Sciatic nerve (tissue), 2 donors: ENCODE measurements around the gene DPP7. TPM values are rescaled to one million over a fixed set of nuclear protein-coding genes. Genes with fewer than 3 reads are reported as not detected.

Source experiments
- ATAC-seq: fragments of 200-7000 bp; cut with Tn5 transposase; one replicate; pipeline ENCODE4 v1.9.1; 2020; ENCODE audit warnings: mild to moderate bottlenecking, moderate library complexity
- DNase-seq: peaks from one replicate; pipeline ENCODE4 v3.0.0-alpha.2; 2020; ENCODE audit warnings: low spot score
- intact Hi-C: fragments of 100-400 bp; cut with DNase I; formaldehyde crosslinking; loops from one replicate; pipeline ENCODE4 v1.14.2; 2022
- total RNA-seq: library from RNA; stranded (reverse); fragmentation: NEBNext Ultra II Directional; extraction: Animal tissue kit (Norgen Biotek cat#: 25700); gene quantifications from one replicate; pipeline ENCODE4 v1.2.1, GENCODE V29; 2021
- donor health status: DM: no; HTN: no; CAD: no.
- donor health status: DM: no; HTN: no; CAD: no.

Gene DPP7
- total RNA-seq, 1 donor from 2014 or later = 127 TPM

DNA sequence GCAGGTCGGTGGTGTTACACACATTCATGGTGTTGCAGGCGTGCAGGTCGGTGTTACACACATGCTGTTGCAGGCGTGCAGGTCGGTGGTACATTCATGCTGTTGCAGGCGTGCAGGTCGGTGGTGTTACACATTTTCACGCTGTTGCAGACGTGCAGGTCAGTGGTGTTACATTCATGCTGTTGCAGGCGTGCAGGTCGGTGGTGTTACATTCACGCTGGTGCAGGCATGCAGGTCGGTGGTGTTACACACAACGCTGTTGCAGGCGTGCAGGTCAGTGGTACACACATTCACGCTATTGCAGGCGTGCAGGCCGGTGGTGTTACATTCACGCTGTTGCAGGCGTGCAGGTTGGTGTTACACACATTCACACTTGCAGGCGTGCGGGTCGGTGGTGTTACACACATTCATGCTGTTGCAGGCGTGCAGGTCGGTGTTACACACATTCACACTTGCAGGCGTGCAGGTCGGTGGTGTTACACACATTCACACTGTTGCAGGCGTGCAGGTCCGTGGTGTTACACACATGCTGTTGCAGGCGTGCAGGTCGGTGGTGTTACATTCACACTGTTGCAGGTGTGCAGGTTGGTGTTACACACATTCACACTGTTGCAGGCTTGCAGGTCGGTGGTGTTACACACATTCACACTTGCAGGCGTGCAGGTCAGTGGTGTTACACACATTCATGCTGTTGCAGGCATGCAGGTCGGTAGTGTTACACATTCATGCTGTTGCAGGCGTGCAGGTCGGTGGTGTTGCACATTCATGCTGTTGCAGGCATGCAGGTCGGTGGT, 11.1 kb downstream of the DPP7 start:
- DNase-seq (no peak), ATAC-seq (no peak)
- intact Hi-C loops = no loop called here

DNA sequence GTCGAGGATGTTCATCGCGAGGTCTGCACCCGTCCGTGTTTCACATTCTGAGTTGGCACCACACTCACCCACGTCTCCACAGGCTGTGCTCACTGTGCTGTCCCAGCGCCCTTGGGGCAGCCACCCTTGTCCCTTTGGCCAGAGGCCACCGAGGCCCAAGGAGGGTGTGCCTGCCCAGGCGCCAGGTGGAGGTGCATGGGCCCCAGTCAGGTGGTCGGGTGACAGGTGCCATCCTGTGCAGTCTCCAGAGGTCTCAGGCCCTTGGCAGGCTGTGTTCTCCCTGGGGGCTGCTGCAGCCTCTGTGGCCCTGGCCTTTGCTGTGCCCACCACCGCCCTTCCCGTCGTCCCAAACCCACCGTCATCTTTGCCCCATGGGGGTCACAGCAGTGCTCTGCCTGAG, 15.3 kb downstream of the DPP7 start:
- no peak for ATAC-seq
- intact Hi-C loops = no loop called here
- no peak for DNase-seq

DNA sequence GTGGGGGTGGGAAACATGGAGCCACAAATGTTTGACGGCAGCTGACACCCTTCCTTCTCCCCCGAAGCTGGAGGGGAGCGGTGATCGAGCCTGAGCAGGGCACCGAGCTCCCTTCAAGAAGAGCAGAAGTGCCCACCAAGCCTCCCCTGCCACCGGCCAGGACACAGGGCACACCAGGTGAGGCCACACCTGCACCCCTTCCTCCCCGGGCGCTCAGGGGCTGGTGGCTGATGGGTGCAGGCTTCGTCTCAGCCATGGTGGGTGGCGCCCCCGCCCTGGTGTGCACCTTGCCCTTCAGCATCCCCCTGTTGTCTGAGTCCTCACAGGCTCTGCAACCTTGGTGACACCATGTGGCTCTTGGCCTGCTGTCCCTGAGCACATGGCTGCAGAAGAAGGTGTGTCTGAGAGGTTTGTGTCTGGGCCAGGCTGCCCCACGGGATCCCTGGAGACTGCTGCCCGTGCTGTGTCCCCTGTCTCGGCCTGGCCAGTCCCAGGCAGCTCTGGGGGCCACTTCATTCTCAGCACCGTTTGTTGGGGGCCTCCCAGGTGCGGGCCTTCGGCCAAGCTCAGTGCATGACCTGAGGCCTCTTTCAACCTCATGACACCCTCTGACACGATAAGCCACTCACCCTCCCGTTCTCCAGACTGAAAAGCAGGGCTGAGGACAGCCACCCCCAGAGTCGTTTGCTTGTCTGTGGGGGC, 16.6 kb downstream of the DPP7 start:
- DNase-seq = no peak
- ATAC-seq = no peak
- intact Hi-C loops = no loop called here

DNA sequence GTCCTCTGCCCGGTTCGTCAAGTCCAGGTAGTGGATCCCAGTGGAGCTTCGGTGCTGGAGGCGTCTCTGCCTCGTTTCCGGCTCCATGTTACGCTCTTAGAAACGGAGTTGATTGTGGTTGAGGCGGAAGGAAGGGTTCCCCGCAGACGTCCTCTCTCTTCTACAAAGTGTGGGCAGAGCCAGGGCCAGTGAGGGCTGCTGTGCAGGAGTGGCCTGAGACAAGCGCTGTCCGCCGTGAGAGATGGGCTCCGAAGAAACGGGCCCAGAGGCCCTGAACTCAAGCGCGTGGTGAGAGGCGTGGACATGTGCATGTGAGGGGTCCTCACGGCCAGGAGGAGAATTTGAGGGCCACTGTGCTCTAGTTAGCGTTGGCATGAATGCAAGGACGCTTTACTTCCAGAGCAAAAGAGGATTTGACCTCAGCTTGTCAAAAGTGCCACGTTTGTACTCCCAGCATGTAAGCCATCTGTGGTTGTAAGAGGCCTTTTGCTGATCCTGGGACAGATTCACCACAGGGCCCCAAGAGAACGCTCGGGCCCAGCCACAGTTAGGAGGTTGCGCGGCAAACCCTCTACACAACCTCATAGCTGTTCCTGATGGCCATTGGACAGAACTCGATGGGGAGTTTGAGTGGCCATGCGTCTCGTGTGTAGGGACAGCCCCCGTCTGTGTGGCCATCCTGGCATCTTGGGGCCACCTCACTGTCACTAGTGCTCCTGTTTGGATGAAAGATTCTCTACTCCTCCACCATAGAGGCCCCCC, 17.6 kb downstream of the DPP7 start:
- no peak for ATAC-seq
- intact Hi-C loops = no loop called here
- no peak for DNase-seq

DNA sequence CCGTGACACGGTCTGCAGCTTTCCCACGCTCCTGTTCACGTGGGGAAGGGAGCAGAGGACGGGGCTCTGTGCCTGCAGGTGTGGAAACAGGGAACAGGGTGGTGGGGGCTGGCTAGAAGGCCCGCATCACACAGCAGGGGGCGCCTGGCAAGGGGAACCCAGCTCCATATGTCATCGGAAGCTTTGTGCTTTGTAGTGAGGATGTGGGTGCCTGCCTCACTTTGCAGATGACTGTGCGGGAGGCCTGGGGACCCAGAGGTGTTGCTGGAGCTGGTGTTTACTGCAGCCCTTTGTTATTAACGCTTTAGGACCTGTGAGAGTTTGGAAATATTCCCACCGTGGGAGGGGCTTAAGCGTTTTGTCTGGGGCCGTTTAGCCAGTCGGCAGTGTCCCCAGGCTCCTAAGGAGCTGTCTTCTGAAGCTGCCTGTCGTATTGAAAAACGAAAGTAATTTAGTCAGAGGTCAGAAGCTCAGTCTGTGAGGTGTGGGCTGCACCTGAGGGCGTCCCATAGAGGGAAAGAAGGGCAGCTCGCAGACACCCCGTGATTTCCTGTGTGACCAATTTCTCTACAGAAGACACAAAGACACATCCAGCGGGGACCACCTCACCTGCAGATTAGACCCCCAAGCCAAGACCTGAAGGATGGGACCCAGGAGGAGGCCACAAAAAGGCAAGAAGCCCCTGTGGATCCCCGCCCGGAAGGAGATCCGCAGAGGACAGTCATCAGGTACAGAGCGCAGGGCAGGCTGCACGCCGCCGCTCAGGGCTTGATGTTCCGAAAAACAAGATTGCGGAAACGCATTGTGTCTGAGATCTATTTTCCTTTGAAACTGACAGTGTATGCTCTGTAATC, 18.6 kb downstream of the DPP7 start:
- intact Hi-C loops = no loop called here
- no peak for ATAC-seq

DNA sequence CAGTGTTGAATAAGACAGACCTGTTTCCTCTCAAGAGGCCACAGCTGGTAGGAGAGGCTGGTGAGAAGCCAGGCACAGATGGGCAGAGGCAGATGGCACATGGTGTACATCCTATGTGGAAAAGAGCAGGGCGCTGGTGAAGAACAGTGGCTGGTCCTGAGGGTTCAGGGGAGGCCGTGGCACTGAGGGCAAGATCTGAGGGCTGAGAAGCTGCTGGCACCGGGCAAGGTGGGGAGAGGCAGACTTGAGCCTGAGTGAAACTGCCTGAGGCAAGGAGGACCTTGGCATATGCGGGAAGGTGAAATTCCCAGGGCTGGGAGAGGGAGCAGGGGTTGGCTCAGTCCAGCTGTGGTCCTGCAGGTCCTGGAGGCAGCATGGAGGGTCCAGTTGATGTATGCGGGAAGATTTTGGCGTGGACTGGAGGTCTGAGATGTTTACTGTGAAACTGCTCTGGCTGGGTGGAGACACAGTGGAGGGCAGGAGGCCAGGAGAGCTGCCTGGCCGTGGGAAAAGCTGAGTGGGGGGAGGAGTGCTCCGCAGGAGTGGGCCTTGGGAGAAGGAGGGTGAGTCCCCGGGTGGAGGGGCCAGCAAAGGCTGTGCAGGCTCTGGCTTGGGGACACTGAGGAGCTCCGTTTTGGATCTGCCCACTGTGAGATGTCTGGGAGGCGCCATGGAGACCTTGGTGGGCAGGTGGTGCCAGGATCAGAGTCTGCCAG, 25.1 kb downstream of the DPP7 start:
- ATAC-seq (no peak), DNase-seq (no peak)
- intact Hi-C loops = no loop called here

More for the DNA sequence above, 18.6 kb downstream of the DPP7 start:
- DNase-seq = no peak

DNA sequence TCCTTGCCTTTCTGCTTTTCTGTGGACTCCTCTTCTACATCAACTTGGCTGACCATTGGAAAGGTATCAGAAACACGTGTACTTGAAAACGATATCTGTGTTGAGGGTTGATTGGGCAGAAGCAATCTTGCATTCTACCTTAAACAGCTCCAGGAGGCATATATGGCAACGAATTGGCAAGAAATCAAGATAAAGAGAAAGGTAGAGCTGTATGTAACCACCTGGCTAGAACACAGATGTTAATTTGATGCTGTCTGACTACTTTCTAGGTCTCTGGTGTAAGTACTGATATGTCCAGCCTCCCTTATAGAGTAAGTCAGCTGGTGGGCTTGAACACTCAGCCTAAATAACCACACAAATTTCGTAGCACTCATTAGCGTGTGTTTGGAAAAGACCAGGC, 26.4 kb downstream of the DPP7 start:
- no peak for ATAC-seq
- no peak for DNase-seq
- intact Hi-C loops = no loop called here

DNA sequence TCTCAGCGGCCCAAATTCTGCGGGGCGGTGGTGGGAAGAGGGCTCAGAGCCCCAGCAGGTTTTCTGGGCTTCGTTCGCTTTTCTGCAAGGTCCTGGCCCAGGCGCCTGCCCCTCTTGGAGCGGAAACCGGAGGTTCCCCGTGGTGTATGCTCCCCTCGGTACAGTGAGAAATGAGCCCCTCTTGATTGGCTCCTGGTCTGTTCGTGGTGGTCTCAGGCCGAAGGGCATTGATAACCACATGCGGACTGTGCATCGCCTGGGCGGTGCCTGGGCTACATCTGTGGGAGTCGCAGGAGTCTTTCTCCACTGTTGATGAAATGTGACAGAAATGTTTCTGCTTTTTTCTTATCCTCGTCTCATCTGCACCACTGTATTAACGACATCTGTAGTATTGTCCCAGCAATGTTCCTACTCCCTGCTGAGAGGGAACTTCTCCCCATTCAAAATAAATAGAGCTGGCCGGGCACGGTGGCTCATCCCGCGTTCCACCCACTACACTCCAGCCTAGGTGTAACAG, 27.1 kb downstream of the DPP7 start:
- no peak for ATAC-seq
- intact Hi-C loops = no loop called here
- DNase-seq = no peak

DNA sequence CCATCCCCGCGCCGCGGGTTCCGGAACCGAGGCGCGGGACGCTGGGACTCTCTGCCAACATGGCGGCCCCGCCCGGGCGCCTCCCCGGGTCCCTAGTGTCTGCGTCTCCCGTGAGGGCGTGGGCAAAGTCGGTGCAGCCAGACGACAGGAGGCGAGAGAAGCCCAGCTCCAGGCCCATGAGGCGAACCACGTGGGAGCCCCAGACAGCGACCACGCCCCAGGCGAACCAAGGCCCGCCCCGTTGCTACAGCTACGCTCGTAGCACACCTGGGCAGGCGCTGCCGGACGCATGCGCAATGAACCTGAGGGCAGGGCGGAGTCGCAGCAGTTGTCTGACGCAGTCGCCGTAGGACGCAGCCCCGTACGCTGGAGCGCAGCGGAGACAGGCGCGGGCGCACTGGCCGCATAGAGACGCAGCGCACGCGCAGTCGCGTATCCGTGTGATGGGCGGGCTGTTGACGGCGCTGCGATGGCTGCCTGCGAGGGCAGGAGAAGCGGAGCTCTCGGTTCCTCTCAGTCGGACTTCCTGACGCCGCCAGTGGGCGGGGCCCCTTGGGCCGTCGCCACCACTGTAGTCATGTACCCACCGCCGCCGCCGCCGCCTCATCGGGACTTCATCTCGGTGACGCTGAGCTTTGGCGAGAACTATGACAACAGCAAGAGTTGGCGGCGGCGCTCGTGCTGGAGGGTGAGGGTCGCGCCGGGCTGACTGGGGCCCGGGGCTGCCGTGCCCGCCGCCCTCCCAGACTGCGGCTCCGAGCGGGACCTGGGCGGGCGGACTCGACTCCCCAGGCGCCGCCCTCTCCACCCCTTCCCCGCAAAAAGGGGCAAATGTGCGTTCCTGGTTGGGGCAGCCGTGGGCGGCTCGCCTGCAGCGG, 27.8 kb downstream of the DPP7 start, which contains the start of gene MAN1B1:
TSS of gene MAN1B1 (plus strand) at position 455 of the 878 bp plus-strand sequence. CDS start at position 470, 15 bp downstream.
- intact Hi-C loops = no loop called here
- peak; percentile 95 for ATAC-seq
- DNase-seq = peak; percentile 99

DNA sequence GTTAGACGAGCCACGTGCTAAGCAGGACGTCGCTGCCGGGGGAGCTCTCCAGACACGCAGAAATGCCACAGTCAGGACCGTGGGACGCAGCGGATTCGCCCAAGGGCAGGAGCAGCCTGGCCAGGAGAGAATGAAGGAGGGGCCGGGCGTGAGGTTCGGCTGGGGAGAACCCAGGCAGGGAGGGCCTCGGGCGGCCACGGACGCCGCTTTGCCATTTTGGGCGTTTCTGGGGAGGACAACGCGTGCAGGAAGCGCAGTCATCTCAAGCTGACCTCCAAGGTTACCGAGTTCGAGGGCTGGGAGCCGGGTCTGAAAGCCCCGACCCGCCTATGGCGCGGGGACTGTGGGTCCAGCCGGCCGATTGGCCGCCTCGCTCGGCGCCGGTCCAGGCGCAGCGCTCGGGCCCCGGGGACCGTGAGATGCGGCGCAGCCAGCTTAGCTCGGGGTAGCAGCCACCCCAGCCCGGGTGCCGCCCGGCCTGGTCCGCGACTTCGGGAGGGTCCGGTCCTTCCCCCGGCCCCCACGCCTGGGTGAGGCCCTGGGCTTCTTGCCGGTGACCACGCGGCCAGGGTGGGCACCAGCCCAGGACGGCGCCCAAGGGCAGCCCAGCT, 28.5 kb downstream of the DPP7 start:
- intact Hi-C loops = no loop called here
- ATAC-seq (no peak), DNase-seq (no peak)

DNA sequence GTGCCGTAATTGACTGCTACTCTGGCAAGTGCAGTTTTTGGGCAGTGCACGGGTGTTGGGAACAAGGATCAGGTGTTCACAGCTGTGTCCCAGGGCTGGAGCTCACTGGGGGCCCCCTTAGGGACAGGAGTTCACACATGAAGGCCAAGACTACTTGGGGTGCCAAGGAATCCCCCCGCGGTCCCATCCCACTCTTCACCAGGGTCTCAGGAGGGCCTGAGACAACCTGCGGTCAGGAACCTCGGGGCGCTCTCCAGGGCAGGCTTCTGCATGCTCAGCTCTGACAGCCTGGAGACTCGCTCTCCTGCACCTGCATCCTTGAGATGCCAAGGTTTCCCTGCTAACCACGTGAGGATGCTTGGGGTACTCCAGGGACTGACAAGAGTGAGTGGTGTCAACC, 30.0 kb downstream of the DPP7 start:
- ATAC-seq (no peak), DNase-seq (no peak)
- intact Hi-C loops = no loop called here

DNA sequence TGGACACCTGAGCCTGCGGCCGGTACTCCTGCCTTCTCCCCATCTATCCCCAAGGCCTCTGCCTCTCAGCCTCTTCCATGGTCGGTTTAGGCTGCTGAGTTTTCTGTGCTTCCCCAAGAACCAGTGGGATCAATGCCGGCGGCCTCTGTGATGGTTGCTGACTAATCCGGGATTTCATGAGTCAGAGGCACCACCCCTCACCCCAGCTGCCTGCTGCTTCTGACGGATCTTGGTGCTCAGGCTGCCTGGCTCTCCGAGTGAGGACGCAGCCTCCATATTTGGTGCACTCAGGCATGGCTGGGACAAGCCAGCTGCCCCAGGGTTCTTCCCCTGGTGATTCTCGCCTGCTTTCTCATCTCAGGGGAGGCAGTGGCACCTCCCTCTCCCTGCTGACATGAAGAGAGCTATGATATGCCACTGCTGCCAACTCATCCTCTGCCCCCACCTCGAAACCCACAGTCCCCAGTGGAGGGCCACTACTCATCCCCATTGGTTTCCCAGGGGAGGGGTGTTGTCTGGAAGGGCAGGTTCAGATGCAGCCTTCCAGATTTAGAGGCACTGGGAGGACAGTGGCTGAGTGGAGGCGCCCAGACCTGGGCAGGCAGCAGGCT, 31.0 kb downstream of the DPP7 start:
- ATAC-seq (no peak), DNase-seq (peak; percentile 71)
- intact Hi-C loops = no loop called here

DNA sequence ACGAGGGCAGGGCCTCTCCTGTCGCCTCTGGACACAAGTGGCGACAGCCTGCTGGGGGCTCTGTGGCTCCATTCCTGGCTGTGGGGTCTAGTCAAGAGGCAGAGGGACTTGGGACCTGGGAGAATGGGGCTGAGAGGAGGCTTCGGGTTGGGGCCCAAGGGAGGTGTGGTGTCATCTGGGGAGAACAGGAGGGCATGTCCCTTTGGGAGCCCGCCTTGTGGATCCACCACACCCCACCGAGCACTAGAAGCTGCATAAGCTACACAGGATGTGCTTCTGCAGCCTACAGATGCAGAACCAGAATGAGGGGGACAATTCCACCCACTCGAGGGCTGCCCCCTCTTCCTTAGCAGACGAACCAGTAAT, 31.6 kb downstream of the DPP7 start:
- DNase-seq (no peak), ATAC-seq (no peak)
- intact Hi-C loops = no loop called here

DNA sequence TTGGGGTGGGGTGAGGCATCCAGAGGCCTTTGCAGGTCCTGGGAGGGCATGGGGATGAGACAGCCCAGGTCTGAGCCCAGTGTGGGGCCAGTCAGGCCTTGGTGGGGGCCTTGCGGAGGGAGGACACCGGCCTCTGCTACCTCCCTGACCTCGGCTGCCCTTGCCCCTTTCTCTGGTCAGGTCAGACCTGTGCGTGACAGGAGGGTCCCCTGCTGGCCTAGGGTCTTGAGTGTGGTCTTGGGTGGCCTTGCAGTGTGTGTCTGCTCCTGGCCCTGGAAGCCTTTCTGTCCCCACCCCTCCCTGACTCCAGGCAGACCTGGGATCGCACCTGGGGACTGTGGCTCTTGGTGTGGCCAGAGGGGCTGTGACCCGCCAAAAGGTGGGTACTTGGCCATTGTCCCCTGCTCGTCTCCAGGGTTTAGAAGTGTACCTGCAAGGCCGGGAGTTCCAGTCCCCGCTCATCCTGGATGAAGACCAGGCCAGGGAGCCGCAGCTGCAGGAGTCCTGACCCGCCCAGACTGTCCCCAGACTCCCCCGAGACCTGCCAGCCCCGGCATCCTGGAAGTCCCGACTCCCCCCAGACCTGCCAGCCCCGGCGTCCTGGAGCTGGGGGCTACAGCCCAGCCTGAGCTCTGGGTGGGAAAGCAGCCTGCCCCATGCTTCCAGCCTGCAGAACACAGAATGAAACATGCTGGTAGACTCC, 32.2 kb downstream of the DPP7 start:
- DNase-seq = no peak
- ATAC-seq = no peak
- intact Hi-C loops = no loop called here

DNA sequence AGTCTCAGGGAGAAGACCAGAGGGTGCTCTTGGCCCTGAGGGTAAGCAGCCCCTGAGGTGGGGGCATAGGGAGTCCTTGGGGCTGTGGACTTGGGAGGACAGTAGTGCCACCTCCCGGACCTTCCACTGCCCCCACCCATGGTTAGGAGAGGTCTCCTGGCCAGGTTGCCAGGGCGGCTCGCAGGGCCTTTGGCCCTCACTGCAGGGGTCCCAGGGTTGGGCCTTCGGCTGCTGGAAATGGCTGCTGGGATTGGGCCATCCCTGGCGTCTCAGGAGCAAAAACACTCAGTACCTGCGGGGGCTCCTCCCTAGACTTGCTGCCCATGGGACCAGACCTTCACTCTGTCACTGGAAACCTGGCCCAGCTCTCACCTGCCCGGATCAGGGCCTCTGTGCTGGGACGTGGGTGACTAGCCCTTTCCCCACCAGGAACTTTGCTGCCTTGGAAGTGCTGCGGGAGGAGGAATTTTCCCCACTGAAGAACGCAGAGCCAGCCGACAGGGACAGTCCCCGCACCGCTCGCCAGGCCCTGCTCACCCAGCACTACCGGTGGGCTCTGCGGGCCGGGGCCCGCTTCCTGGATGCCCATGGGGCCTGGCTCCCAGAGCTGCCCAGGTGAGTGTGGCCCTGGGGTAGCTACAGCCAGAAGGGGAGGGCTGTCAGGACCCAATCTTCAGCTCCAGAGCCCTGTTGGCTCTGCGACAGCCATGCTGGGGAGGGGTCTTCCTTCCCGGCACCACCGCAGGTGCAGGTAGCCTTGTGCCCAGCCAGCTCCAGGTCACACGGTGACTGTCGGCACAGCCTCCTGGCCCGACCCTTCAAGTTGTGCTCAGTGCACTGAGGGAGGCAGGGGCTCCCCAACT, 34.0 kb downstream of the DPP7 start:
- DNase-seq (no peak), ATAC-seq (no peak)
- intact Hi-C loops = no loop called here
